HG03139 (cell line): ENCODE data around the gene ZNF787.

Experiments
- ATAC-seq: cut with Tn5 transposase; IDR thresholded peaks from one replicate; pipeline ENCODE4 v1.9.1; 2021; ENCODE audit not compliant: unreplicated experiment

Gene ZNF787

GRCh38 chr19:56120371-56121179 lies 520 bp downstream of the ZNF787 start:
- ATAC-seq: peak; percentile 25

- no peak for ATAC-seq
Measured at GRCh38 chr19:56120002-56120370, 1.1 kb downstream of the ZNF787 start.

GRCh38 chr19:56119582-56119978 lies 1.5 kb downstream of the ZNF787 start:
- no peak for ATAC-seq

GRCh38 chr19:56118666-56119581 lies 2.2 kb downstream of the ZNF787 start:
- no peak for ATAC-seq

- ATAC-seq: no peak
Measured at GRCh38 chr19:56117889-56118288, 3.2 kb downstream of the ZNF787 start.

GRCh38 chr19:56117376-56117884 lies 3.7 kb downstream of the ZNF787 start:
- no peak for ATAC-seq

- no peak for ATAC-seq
Measured at GRCh38 chr19:56116606-56117005, 4.5 kb downstream of the ZNF787 start.

GRCh38 chr19:56115490-56115889 lies 5.6 kb downstream of the ZNF787 start:
- ATAC-seq: no peak

- ATAC-seq: no peak
Measured at GRCh38 chr19:56114778-56115110, 6.4 kb downstream of the ZNF787 start.

GRCh38 chr19:56114051-56114777 lies 6.9 kb downstream of the ZNF787 start:
- no peak for ATAC-seq

- no peak for ATAC-seq
Measured at GRCh38 chr19:56113074-56113632, 7.9 kb downstream of the ZNF787 start.

- no peak for ATAC-seq
Measured at GRCh38 chr19:56112313-56112709, 8.8 kb downstream of the ZNF787 start.

- ATAC-seq: no peak
Measured at GRCh38 chr19:56111601-56112312, 9.3 kb downstream of the ZNF787 start.

- no peak for ATAC-seq
Measured at GRCh38 chr19:56110515-56111448, 10.3 kb downstream of the ZNF787 start.

GRCh38 chr19:56109226-56109625 lies 11.9 kb downstream of the ZNF787 start:
- ATAC-seq: no peak

- ATAC-seq: no peak
Measured at GRCh38 chr19:56108447-56109195, 12.5 kb downstream of the ZNF787 start.

GRCh38 chr19:56107626-56108351 lies 13.3 kb downstream of the ZNF787 start:
- ATAC-seq: no peak

GRCh38 chr19:56106993-56107392 lies 14.1 kb downstream of the ZNF787 start:
- ATAC-seq: no peak
